ENCODE data around the gene ARID3B.

ARID3B gene

GRCh38 chr15:74642734-74643664, 102.0 kb downstream of the ARID3B start:
- DNase-seq (ENCODE audit: low spot score), result no peak

GRCh38 chr15:74643665-74644204, 102.7 kb downstream of the ARID3B start:
- no peak for DNase-seq (ENCODE audit: low spot score)

- no peak for DNase-seq (ENCODE audit: low spot score)
Observed at GRCh38 chr15:74646480-74646879, 105.5 kb downstream of the ARID3B start.

Measured in cerebellar cortex (tissue), 1 donor.